Measurements from ENCODE around the gene EPHB2. TPM values are rescaled to one million over a fixed set of nuclear protein-coding genes. Genes with fewer than 3 reads are reported as not detected.

EPHB2 gene
- total and polyA plus RNA-seq, 2 of the 8 experiments (the other 6 are each of a cell fraction or from before 2014, with no cell fraction given) = 15.8 to 17.2 TPM

- Histone ChIP-seq H3K9me3 (ENCODE audit: insufficient read depth in 2 of 2, low read depth in 1 of 2, low read length in 1 of 2) (no peaks in the 10 kb centered on the region), H4K5ac (ENCODE audit: insufficient read length, low read depth, low read length) (no peak overlapping the region), H3K27me3 (replicated peaks in 1 of 4; ENCODE audit: control insufficient read depth in 3 of 4, extremely low read depth in 1 of 4, insufficient read depth in 3 of 4, low read length in 3 of 4) (no peaks in the 10 kb centered on the region), H3K79me1 (ENCODE audit: low read depth, low read length) (0 out of 2 replicates have a peak, but pooled peaks cover 2% of the 10 kb centered on the region), H4K8ac (ENCODE audit: extremely low read depth, insufficient read depth, low read length) (no peak overlapping the region), H3K27ac (ENCODE audit: low read depth, low read length) (no peak overlapping the region), H2BK5ac (ENCODE audit: low read depth, low read length) (no peak overlapping the region), H3K9ac (replicated peaks in 1 of 4; ENCODE audit: extremely low read depth in 1 of 4, low read depth in 3 of 4, low read length in 3 of 4) (no peak overlapping the region), H3K4me3 (ENCODE audit: extremely low read depth in 1 of 4, insufficient read depth in 2 of 4, low read depth in 3 of 4, low read length in 4 of 4) (no peak overlapping the region), H3K56ac (replicated peaks; ENCODE audit: insufficient read length, low read depth, low read length) (no peak overlapping the region), H3K79me2 (ENCODE audit: control insufficient read depth in 1 of 2, insufficient read depth in 2 of 2, low read length in 2 of 2) (no peaks in the 10 kb centered on the region), H4K20me1 (replicated peaks in 1 of 2; ENCODE audit: control insufficient read depth in 1 of 2, insufficient read depth in 2 of 2, low read length in 2 of 2) (peaks cover 2 to 3% of the 10 kb centered on the region in 2 experiments), H3K18ac (ENCODE audit: extremely low read depth, low read length) (no peak overlapping the region), H3K4me1 (replicated peaks in 1 of 4; ENCODE audit: control insufficient read depth in 3 of 4, insufficient read depth in 4 of 4, low read length in 3 of 4) (no peaks in the 10 kb centered on the region), H3K36me3 (ENCODE audit: control insufficient read depth in 2 of 4, insufficient read depth in 4 of 4, low read length in 3 of 4) (peaks cover 0 to 6% (median 0%) of the 10 kb centered on the region in 4 experiments; a peak in 1 of 8 replicates), H3K23me2 (ENCODE audit: low read depth, low read length) (no peaks in the 10 kb centered on the region), H2BK20ac (ENCODE audit: low read length) (no peak overlapping the region), H2BK15ac (ENCODE audit: low read length) (no peak overlapping the region), H2AFZ (ENCODE audit: low read length) (no peak overlapping the region), H4K91ac (replicated peaks; ENCODE audit: insufficient read length, low read length) (no peak overlapping the region), H2AK5ac (ENCODE audit: low read depth, low read length) (no peak overlapping the region), H2BK12ac (ENCODE audit: low read depth, low read length) (no peak overlapping the region), H3K4ac (replicated peaks; ENCODE audit: insufficient read length, low read depth, low read length) (no peak overlapping the region), H3K23ac (ENCODE audit: insufficient read length) (no peak overlapping the region), H2BK120ac (replicated peaks; ENCODE audit: low read depth, low read length) (no peak overlapping the region), H3K14ac (ENCODE audit: insufficient read length) (no peak overlapping the region), H3K4me2 (ENCODE audit: insufficient read depth in 1 of 2, low read depth in 2 of 2, low read length in 2 of 2) (no peak overlapping the region)
- CTCF ChIA-PET (ENCODE audit: partially characterized antibody) = interaction anchor here (0.6 to 2.3 kb wide), 2 partner anchors 62 to 211 kb away, joined by 4 to 8 read pairs; no protein-coding TSS in a partner anchor
- FAIRE-seq = no peak
- POLR2A ChIA-PET (ENCODE audit: partially characterized antibody) = no interaction called here
- 90% methylated on average over 10 of the region's 10 CpGs; no CpG with 5 or more reads in 1 of the 2 experiments for WGBS, 2 experiments (ENCODE audit: extremely low coverage in 1 of 2, insufficient coverage in 1 of 2, insufficient read length in 1 of 2, insufficient replicate concordance in 2 of 2, low coverage in 1 of 2, low lambda C conversion rate in 2 of 2, missing lambda C conversion rate in 1 of 2)
- DNase-seq (ENCODE audit: low read depth in 1 of 2, low spot score in 2 of 2) = no peak
- TF ChIP-seq CEBPB (IDR thresholded peaks at IDR 0.05; ENCODE audit: low read depth, low read length) (no peak), BACH1 (IDR thresholded peaks at IDR 0.05; ENCODE audit: low read length) (no peak), RXRA (IDR thresholded peaks at IDR 0.05; ENCODE audit: insufficient read depth, low read depth, low read length) (no peak), GABPA (IDR thresholded peaks at IDR 0.05; ENCODE audit: borderline replicate concordance, insufficient read depth, low read length) (no peak), RNF2 (IDR thresholded peaks at IDR 0.05; ENCODE audit: borderline replicate concordance, low read depth, low read length, missing control alignments, poor library complexity, severe bottlenecking) (no peak), HDAC6 (IDR thresholded peaks at IDR 0.05; ENCODE audit: low read depth, low read length) (no peak), EGR1 (IDR thresholded peaks at IDR 0.05; ENCODE audit: borderline replicate concordance, low read depth, low read length) (no peak), SIN3A (conservative IDR thresholded peaks at IDR 0.05 in 1 of 2, IDR thresholded peaks at IDR 0.05 in 1 of 2; ENCODE audit: low read depth in 1 of 2, low read length in 2 of 2) (no peak), CHD2 (IDR thresholded peaks at IDR 0.05; ENCODE audit: low read length) (no peak), KDM5A (IDR thresholded peaks at IDR 0.05; ENCODE audit: low read length) (no peak), EZH2 (IDR thresholded peaks at IDR 0.05; ENCODE audit: low read depth, low read length, severe bottlenecking) (no peak), NANOG (IDR thresholded peaks at IDR 0.05; ENCODE audit: insufficient read depth, low read depth, low read length, poor library complexity, severe bottlenecking) (no peak), GTF2F1 (IDR thresholded peaks at IDR 0.05; ENCODE audit: borderline replicate concordance, low read depth, low read length) (no peak), SP1 (IDR thresholded peaks at IDR 0.05; ENCODE audit: low read depth, low read length) (no peak)
Observed at GRCh38 chr1:22914156-22914555, 203.5 kb downstream of the EPHB2 start.
